KMS-11 (cell line): Measurements from ENCODE around the gene ZSCAN21.

Experiments used
- H2AFZ ChIP-seq: fragments of 200-600 bp; sonication (generic); 2 replicates; pipeline ENCODE4 v1.6.1; 2016; ENCODE audit warnings: antibody characterized with exemption, mixed run types, low read depth
- H3K27ac ChIP-seq: fragments of 200-600 bp; sonication (generic); 2 replicates; pipeline ENCODE4 v1.6.1; 2016; ENCODE audit warnings: mild to moderate bottlenecking, mixed run types
- H3K27me3 ChIP-seq: fragments of 200-600 bp; sonication (generic); 2 replicates; pipeline ENCODE4 v1.6.1; 2017; ENCODE audit warnings: mild to moderate bottlenecking, low read depth, mixed run types, moderate library complexity; ENCODE audit not compliant: insufficient read depth
- H3K36me3 ChIP-seq: fragments of 200-600 bp; sonication (generic); 2 replicates; pipeline ENCODE4 v1.6.1; 2017; ENCODE audit warnings: mild to moderate bottlenecking, mixed run types; ENCODE audit not compliant: insufficient read depth
- H3K4me1 ChIP-seq: fragments of 200-600 bp; sonication (generic); 2 replicates; pipeline ENCODE4 v1.6.1; 2016; ENCODE audit warnings: mild to moderate bottlenecking, low read depth, mixed run types; ENCODE audit not compliant: poor library complexity, severe bottlenecking
- H3K4me2 ChIP-seq: fragments of 200-600 bp; sonication (generic); 2 replicates; pipeline ENCODE4 v1.7.0; 2016; ENCODE audit warnings: mild to moderate bottlenecking, mixed run types
- H3K4me3 ChIP-seq: fragments of 200-600 bp; sonication (generic); IDR thresholded peaks from 2 replicates; pipeline ENCODE4 v1.6.1; 2017; ENCODE audit warnings: low read depth, low read length, mixed read lengths; ENCODE audit not compliant: insufficient read depth
- H3K79me2 ChIP-seq: fragments of 200-600 bp; sonication (generic); 2 replicates; pipeline ENCODE4 v1.6.1; 2016; ENCODE audit warnings: low read depth, mixed run types; ENCODE audit not compliant: insufficient read depth
- H3K9ac ChIP-seq: fragments of 200-600 bp; sonication (generic); 2 replicates; pipeline ENCODE4 v1.6.1; 2016; ENCODE audit warnings: mild to moderate bottlenecking, mixed run types
- H4K20me1 ChIP-seq: fragments of 200-600 bp; sonication (generic); 2 replicates; pipeline ENCODE4 v1.6.1; 2016; ENCODE audit warnings: mild to moderate bottlenecking, mixed run types; ENCODE audit not compliant: insufficient read depth
- CTCF ChIP-seq: fragments of 200-600 bp; sonication (generic); conservative IDR thresholded peaks from 2 replicates; pipeline ENCODE4 v1.6.1; 2017; ENCODE audit warnings: low read depth, mild to moderate bottlenecking, antibody characterized with exemption, low read length, moderate library complexity, mixed read lengths

The ZSCAN21 gene

GRCh38 chr7:100088095-100088620, 38.6 kb downstream of the ZSCAN21 start:
- Histone ChIP-seq H3K9ac (peak overlapping the region; percentile 67), H3K36me3 (peaks cover 17% of the 10 kb centered on the region; the same call in 1 of the 2 replicates), H3K79me2 (peaks cover 12% of the 10 kb centered on the region; the same call in 1 of the 2 replicates), H3K4me1 (peaks cover 24% of the 10 kb centered on the region), H4K20me1 (no peaks in the 10 kb centered on the region), H3K27ac (peak overlapping the region; percentile 60), H3K4me2 (peak overlapping the region; percentile 97), H3K27me3 (no peaks in the 10 kb centered on the region; the same call in 1 of the 2 replicates), H3K4me3 (peak overlapping the region; percentile 11), H2AFZ (peak overlapping the region; percentile 83)
- no peak for TF ChIP-seq CTCF

GRCh38 chr7:100088621-100089457, 39.3 kb downstream of the ZSCAN21 start, which contains the start of gene COPS6:
TSS of gene COPS6 (plus strand) at chr7:100088969. CDS start at chr7:100088991, 22 bp downstream.
- TF ChIP-seq CTCF, result no peak
- Histone ChIP-seq H3K4me1 (peaks cover 18% of the 10 kb centered on the region), H3K36me3 (peaks cover 22% of the 10 kb centered on the region; the same call in 1 of the 2 replicates), H3K27ac (peak within 1 kb of the TSS; percentile 60), H3K4me3 (peak within 1 kb of the TSS; percentile 20), H3K9ac (peak within 1 kb of the TSS; percentile 67), H3K4me2 (peak within 1 kb of the TSS; percentile 97), H2AFZ (peak within 1 kb of the TSS; percentile 83), H3K27me3 (no peaks in the 10 kb centered on the region; the same call in 1 of the 2 replicates), H4K20me1 (no peaks in the 10 kb centered on the region), H3K79me2 (peaks cover 12% of the 10 kb centered on the region; the same call in 1 of the 2 replicates)

GRCh38 chr7:100089458-100090196, 40.1 kb downstream of the ZSCAN21 start:
- Histone ChIP-seq H3K27me3 (no peaks in the 10 kb centered on the region), H3K27ac (peak overlapping the region; percentile 60), H3K79me2 (peaks cover 12% of the 10 kb centered on the region; the same call in 1 of the 2 replicates), H3K4me2 (peak overlapping the region; percentile 97), H3K9ac (peak overlapping the region; percentile 67; the same call in 1 of the 2 replicates), H4K20me1 (no peaks in the 10 kb centered on the region), H2AFZ (peak overlapping the region; percentile 83), H3K4me1 (peaks cover 18% of the 10 kb centered on the region), H3K36me3 (peaks cover 29% of the 10 kb centered on the region; the same call in 1 of the 2 replicates), H3K4me3 (peak overlapping the region; percentile 20)
- no peak for TF ChIP-seq CTCF
